ENCODE results near the gene WRNIP1. TPM values are rescaled to one million over a fixed set of nuclear protein-coding genes. Genes with fewer than 3 reads are reported as not detected.

The WRNIP1 gene
- total RNA-seq (2022; extraction: Qiagen RNA extraction): 32.9 to 38.8 TPM (median 37.2 TPM) in 5 replicates

DNA sequence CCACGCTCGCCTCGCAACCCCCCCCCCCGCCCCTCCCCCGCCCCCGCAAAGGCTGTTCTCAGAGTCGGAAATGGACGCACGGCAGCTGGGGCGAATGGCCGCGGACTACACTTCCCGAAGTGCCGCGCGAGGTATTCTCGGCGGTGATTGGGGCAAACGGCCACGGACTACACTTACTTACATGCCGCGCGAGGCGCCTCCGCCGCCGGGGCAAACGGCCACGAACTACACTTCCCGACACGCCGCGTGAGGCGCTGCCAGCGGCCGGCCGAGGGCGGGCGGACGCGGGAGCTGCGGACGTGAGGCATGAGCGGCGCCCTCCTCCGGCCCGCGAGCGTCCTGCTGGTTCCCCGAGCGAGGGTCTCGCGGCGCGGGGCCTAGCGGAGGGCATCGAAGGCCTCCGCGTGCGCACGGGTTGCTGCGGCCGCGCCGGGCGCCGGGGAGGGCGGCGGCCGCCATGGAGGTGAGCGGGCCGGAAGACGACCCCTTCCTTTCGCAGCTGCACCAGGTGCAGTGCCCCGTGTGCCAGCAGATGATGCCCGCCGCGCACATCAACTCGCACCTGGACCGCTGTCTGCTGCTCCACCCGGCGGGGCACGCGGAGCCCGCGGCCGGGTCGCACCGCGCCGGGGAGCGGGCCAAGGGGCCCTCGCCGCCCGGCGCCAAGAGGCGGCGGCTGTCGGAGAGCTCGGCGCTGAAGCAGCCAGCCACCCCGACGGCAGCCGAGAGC lies at the start of gene WRNIP1:
TSS of gene WRNIP1 (plus strand) at position 228 of the 730 bp plus-strand sequence. CDS start at position 458, 230 bp downstream.

DNA sequence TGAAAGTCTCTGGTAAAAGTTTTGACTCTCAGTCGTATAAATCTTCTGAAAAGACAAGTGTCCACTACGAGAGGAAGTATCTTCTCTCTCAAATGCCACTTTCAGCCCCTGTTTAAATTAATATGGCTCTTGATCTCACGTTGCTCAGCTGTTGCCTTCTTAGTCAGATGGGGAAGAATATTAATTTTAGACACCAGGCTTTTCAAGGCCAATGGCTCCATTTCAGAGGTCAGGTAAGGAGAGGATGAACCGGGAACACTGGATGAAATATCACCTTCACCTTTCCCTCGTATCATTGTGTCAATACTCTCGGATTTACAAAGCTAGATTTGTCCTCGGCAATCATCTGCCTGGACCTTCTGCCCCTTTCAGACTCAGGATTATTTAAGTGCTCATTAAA lies 14.4 kb upstream of the WRNIP1 start, which contains the start of gene MYLK4:
TSS of gene MYLK4 (minus strand) at position 91 of the 400 bp plus-strand sequence. CDS start 1,628 bp downstream, outside the sequence.

Other genes with a start within 250 kb of the WRNIP1 start
- 0.10 to 0.21 TPM (median 0.14 TPM) in 5 replicates for gene MYLK4, start 14.5 kb upstream of the WRNIP1 start, total RNA-seq (2022; extraction: Qiagen RNA extraction)
- 43.0 to 52.0 TPM (median 48.9 TPM) in 5 replicates for gene SERPINB1, start 76.5 kb downstream of the WRNIP1 start, total RNA-seq (2022; extraction: Qiagen RNA extraction)
- gene SERPINB9, start 137.9 kb downstream of the WRNIP1 start, total RNA-seq (2022; extraction: Qiagen RNA extraction): 7.2 to 9.7 TPM (median 9.2 TPM) in 5 replicates
- 124 to 141 TPM (median 139 TPM) in 5 replicates for gene SERPINB6, start 206.2 kb downstream of the WRNIP1 start, total RNA-seq (2022; extraction: Qiagen RNA extraction)
- gene NQO2, start 234.5 kb downstream of the WRNIP1 start, total RNA-seq (2022; extraction: Qiagen RNA extraction): 55.4 to 78.5 TPM (median 71.6 TPM) in 5 replicates

Measured in A549 treated with Mapracorat at 1 μM for 4 hours (cell line).